Coronary artery (tissue), 2 donors: ENCODE measurements around the gene MYBPHL.
A peak's percentile ranks its signal among the peaks of the same experiment; 100 is the strongest.

Experiments
- DNase-seq: peaks from one replicate; pipeline ENCODE4 v3.0.0-alpha.2; 2017; ENCODE audit warnings: low spot score
- H3K27ac ChIP-seq, 2 donors: fragments of 200-600 bp; sonication (generic); one replicate each; pipeline ENCODE4 v1.5.1; 2016 to 2019
- H3K4me3 ChIP-seq: fragments of 200-600 bp; sonication (generic); 2 replicates; pipeline ENCODE4 v1.5.1; 2016; ENCODE audit warnings: mild to moderate bottlenecking, moderate library complexity
- TF ChIP-seq, protein P1 (sequence below): fragments of 200-600 bp; sonication (generic); IDR thresholded peaks from one replicate; pipeline ENCODE4 v1.5.1; 2019; ENCODE audit warnings: antibody characterized with exemption

MYBPHL gene

DNA sequence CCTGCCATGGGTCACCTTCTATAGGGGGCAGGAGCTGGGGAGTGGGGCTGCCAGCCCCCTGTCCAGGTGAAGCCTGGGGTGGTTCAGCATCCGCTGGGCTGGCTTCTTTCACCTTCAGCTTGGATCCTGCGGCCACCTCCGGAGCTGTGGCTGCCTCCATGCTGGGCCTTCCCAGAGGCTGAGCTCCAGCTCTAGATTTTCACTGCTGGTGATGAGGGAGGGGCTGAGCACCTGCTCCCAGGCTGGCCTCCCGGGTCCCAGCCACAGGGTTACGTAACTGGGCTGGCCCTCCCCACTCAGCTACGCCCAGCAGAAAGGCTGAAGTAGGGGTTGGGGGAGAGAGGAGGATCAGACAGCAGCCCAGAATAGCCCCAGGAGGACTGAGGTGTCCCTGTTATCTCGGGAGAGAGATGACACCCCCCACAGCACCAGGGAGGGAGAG lies at the start of gene MYBPHL:
TSS of gene MYBPHL (minus strand) at position 180 of the 442 bp plus-strand sequence. CDS start at position 160, 20 bp downstream.
- no peak within 1 kb of the TSS for H3K4me3 ChIP-seq
- TF ChIP-seq, protein P1, sequence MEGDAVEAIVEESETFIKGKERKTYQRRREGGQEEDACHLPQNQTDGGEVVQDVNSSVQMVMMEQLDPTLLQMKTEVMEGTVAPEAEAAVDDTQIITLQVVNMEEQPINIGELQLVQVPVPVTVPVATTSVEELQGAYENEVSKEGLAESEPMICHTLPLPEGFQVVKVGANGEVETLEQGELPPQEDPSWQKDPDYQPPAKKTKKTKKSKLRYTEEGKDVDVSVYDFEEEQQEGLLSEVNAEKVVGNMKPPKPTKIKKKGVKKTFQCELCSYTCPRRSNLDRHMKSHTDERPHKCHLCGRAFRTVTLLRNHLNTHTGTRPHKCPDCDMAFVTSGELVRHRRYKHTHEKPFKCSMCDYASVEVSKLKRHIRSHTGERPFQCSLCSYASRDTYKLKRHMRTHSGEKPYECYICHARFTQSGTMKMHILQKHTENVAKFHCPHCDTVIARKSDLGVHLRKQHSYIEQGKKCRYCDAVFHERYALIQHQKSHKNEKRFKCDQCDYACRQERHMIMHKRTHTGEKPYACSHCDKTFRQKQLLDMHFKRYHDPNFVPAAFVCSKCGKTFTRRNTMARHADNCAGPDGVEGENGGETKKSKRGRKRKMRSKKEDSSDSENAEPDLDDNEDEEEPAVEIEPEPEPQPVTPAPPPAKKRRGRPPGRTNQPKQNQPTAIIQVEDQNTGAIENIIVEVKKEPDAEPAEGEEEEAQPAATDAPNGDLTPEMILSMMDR, result no peak
- no peak for DNase-seq
- peak within 1 kb of the TSS in 1 of 2 donors; percentile 46 for H3K27ac ChIP-seq

DNA sequence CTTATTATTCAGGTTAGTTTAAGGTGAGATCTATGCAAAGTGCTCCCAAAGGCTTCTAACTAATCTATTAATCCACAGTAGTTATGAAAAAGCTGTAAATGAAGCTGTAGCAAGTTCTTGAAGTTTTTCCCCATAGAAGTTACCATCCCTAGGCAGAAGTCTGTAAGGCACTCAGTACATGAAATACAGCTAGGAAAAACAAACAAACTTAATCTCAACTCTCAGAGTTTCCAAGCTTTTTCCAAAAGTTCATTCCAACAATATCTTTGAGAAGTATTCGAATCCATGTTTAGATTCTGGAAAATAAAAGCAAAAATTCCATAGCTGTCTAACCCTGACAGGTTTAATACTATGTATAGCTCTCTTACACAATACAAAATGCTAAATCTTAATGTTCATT lies 49.7 kb upstream of the MYBPHL start:
- TF ChIP-seq, protein P1, result no peak
- no peak overlapping the region for H3K4me3 ChIP-seq
- no peak for DNase-seq
- peak overlapping the region; percentile 21 to 85 for H3K27ac ChIP-seq

GRCh38 chr1:109354929-109355328 lies 48.1 kb upstream of the MYBPHL start:
- no peak for DNase-seq
- TF ChIP-seq, protein P1, result no peak
- H3K4me3 ChIP-seq, result no peak overlapping the region
- peak overlapping the region; percentile 21 to 85 for H3K27ac ChIP-seq

DNA sequence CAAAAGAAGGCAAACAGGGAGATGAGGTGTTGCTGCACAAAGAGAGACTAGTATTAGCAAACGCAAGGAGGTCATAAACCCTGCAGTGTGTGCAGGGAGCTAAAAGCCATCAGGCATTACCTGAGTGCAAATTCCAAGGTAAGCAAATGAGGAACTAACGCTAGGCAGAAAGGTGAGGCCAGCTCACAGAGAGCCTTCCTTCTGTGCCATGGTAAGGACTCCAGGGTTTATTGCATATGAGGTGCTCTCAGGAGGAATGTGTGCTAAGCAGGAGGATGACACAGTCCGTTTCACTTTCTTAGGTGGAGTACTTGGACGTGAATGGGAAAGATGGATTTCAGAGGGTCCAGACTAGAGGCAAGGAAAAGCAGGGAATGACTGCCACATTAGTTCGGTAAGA lies 44.6 kb upstream of the MYBPHL start:
- TF ChIP-seq, protein P1, result no peak
- DNase-seq, result no peak

GRCh38 chr1:109350655-109351054 lies 43.8 kb upstream of the MYBPHL start:
- H3K27ac ChIP-seq, result no peak overlapping the region
- no peak for DNase-seq
- TF ChIP-seq, protein P1, result no peak
- no peak overlapping the region for H3K4me3 ChIP-seq

More for the DNA sequence above, 44.6 kb upstream of the MYBPHL start:
- Histone ChIP-seq H3K4me3 (no peak overlapping the region), H3K27ac (no peak overlapping the region)

GRCh38 chr1:109350182-109350581 lies 43.4 kb upstream of the MYBPHL start:
- Histone ChIP-seq H3K27ac (peak overlapping the region in 1 of 2 donors; percentile 5), H3K4me3 (no peak overlapping the region)
- DNase-seq, result no peak
- TF ChIP-seq, protein P1, result no peak

GRCh38 chr1:109347511-109347910 lies 40.7 kb upstream of the MYBPHL start:
- no peak overlapping the region for H3K27ac ChIP-seq

More at GRCh38 chr1:109347511-109347910, 40.7 kb upstream of the MYBPHL start:
- DNase-seq, result no peak
- H3K4me3 ChIP-seq, result no peak overlapping the region
- TF ChIP-seq, protein P1, result no peak
